Midbrain (tissue), 1 donor: ENCODE measurements around the gene CNNM4.

Experiments
- DNase-seq: peaks from one replicate; lab custom pipeline; 2025; lab: John Stamatoyannopoulos, UW

Gene CNNM4

GRCh38 chr2:96810783-96811192, 50.1 kb downstream of the CNNM4 start:
- no peak for DNase-seq

- no peak for DNase-seq
Observed at GRCh38 chr2:96811917-96812316, 51.2 kb downstream of the CNNM4 start.

GRCh38 chr2:96813656-96814055, 53.0 kb downstream of the CNNM4 start:
- DNase-seq: no peak

GRCh38 chr2:96815326-96816126, 54.8 kb downstream of the CNNM4 start:
- DNase-seq: peak; percentile 66

GRCh38 chr2:96816127-96816835, 55.6 kb downstream of the CNNM4 start, which contains the start of gene CNNM3:
Gene CNNM3 (plus strand): TSS chr2:96816268. CDS start chr2:96816278, 10 bp downstream.
- DNase-seq: peak; percentile 96

GRCh38 chr2:96816836-96817702, 56.4 kb downstream of the CNNM4 start:
- no peak for DNase-seq

GRCh38 chr2:96817882-96818281, 57.2 kb downstream of the CNNM4 start:
- no peak for DNase-seq

GRCh38 chr2:96819128-96819875, 58.6 kb downstream of the CNNM4 start:
- no peak for DNase-seq

GRCh38 chr2:96819876-96820511, 59.3 kb downstream of the CNNM4 start:
- DNase-seq: no peak

- no peak for DNase-seq
Observed at GRCh38 chr2:96821113-96821675, 60.5 kb downstream of the CNNM4 start.

- DNase-seq: no peak
Observed at GRCh38 chr2:96822786-96823185, 62.1 kb downstream of the CNNM4 start.

GRCh38 chr2:96823198-96823597, 62.5 kb downstream of the CNNM4 start:
- DNase-seq: no peak

GRCh38 chr2:96824079-96824870, 63.6 kb downstream of the CNNM4 start:
- no peak for DNase-seq

- no peak for DNase-seq
Observed at GRCh38 chr2:96825057-96825456, 64.4 kb downstream of the CNNM4 start.

GRCh38 chr2:96826546-96827278, 66.0 kb downstream of the CNNM4 start:
- DNase-seq: no peak

- DNase-seq: no peak
Observed at GRCh38 chr2:96828436-96828835, 67.7 kb downstream of the CNNM4 start.

- no peak for DNase-seq
Observed at GRCh38 chr2:96828874-96829273, 68.2 kb downstream of the CNNM4 start.

- no peak for DNase-seq
Observed at GRCh38 chr2:96830044-96830562, 69.4 kb downstream of the CNNM4 start.

- no peak for DNase-seq
Observed at GRCh38 chr2:96831679-96832078, 71.0 kb downstream of the CNNM4 start.
